Measurements from ENCODE around the gene USH1G.

Gene USH1G

GRCh38 chr17:74903671-74904070 lies 19.4 kb downstream of the USH1G start:
- DNase-seq (ENCODE audit: low read depth): no peak

- no peak for DNase-seq (ENCODE audit: low read depth)
Observed at GRCh38 chr17:74903034-74903433, 20.0 kb downstream of the USH1G start.

- DNase-seq (ENCODE audit: low read depth): no peak
Observed at GRCh38 chr17:74901353-74902135, 21.5 kb downstream of the USH1G start.

GRCh38 chr17:74900208-74900607 lies 22.8 kb downstream of the USH1G start:
- no peak for DNase-seq (ENCODE audit: low read depth)

GRCh38 chr17:74898376-74898946 lies 24.6 kb downstream of the USH1G start:
- DNase-seq (ENCODE audit: low read depth): no peak

GRCh38 chr17:74893936-74894671 lies 29.0 kb downstream of the USH1G start:
- DNase-seq (ENCODE audit: low read depth): no peak

- DNase-seq (ENCODE audit: low read depth): no peak
Observed at GRCh38 chr17:74892974-74893911, 29.8 kb downstream of the USH1G start, which contains the start of gene FADS6. Gene FADS6 (minus strand): TSS chr17:74893633. CDS start chr17:74893595, 38 bp downstream.

- no peak for DNase-seq (ENCODE audit: low read depth)
Observed at GRCh38 chr17:74892013-74892841, 30.8 kb downstream of the USH1G start.

- DNase-seq (ENCODE audit: low read depth): no peak
Observed at GRCh38 chr17:74890554-74890953, 32.5 kb downstream of the USH1G start.

GRCh38 chr17:74888469-74888868 lies 34.6 kb downstream of the USH1G start:
- DNase-seq (ENCODE audit: low read depth): no peak

- no peak for DNase-seq (ENCODE audit: low read depth)
Observed at GRCh38 chr17:74883241-74883745, 39.8 kb downstream of the USH1G start.

GRCh38 chr17:74882517-74883240 lies 40.4 kb downstream of the USH1G start:
- no peak for DNase-seq (ENCODE audit: low read depth)

- DNase-seq (ENCODE audit: low read depth): no peak
Observed at GRCh38 chr17:74881073-74881472, 42.0 kb downstream of the USH1G start.

GRCh38 chr17:74879308-74879707 lies 43.7 kb downstream of the USH1G start:
- no peak for DNase-seq (ENCODE audit: low read depth)

GRCh38 chr17:74878658-74879057 lies 44.4 kb downstream of the USH1G start:
- no peak for DNase-seq (ENCODE audit: low read depth)

- DNase-seq (ENCODE audit: low read depth): no peak
Observed at GRCh38 chr17:74877592-74878548, 45.2 kb downstream of the USH1G start.

- DNase-seq (ENCODE audit: low read depth): no peak
Observed at GRCh38 chr17:74875977-74876593, 47.0 kb downstream of the USH1G start.

Data from ELR (cell line).